GM21723 (cell line): ENCODE measurements around the gene PAGE2B.
"Not testable (repeated sequence)": the region's sequence is repeated elsewhere in the genome, so short reads cannot be mapped to it uniquely, and the experiment has no call there.

ENCODE experiments used
- ATAC-seq: cut with Tn5 transposase; IDR thresholded peaks from one replicate; pipeline ENCODE4 v1.9.1; 2021; ENCODE audit warnings: mild to moderate bottlenecking, moderate library complexity; ENCODE audit not compliant: unreplicated experiment

PAGE2B gene

GRCh38 chrX:55107911-55108310 is 33.1 kb downstream of the PAGE2B start:
- ATAC-seq: no peak

GRCh38 chrX:55109306-55109705 is 34.5 kb downstream of the PAGE2B start:
- ATAC-seq: no peak

- no peak for ATAC-seq
Observed at GRCh38 chrX:55111578-55112254, 36.9 kb downstream of the PAGE2B start.

- not testable (repeated sequence) for ATAC-seq
Observed at GRCh38 chrX:55116589-55116988, 41.8 kb downstream of the PAGE2B start.

GRCh38 chrX:55118574-55118973 is 43.7 kb downstream of the PAGE2B start:
- ATAC-seq: no peak

GRCh38 chrX:55119271-55119670 is 44.4 kb downstream of the PAGE2B start:
- no peak for ATAC-seq

- no peak for ATAC-seq
Observed at GRCh38 chrX:55119712-55120111, 44.9 kb downstream of the PAGE2B start.

- no peak for ATAC-seq
Observed at GRCh38 chrX:55120761-55121358, 46.0 kb downstream of the PAGE2B start.

GRCh38 chrX:55123900-55124299 is 49.1 kb downstream of the PAGE2B start:
- no peak for ATAC-seq

GRCh38 chrX:55127692-55128091 is 52.9 kb downstream of the PAGE2B start:
- no peak for ATAC-seq
